IMR-90 (cell line): ENCODE results near the gene HSH2D. TPM values are rescaled to one million over a fixed set of nuclear protein-coding genes. Genes with fewer than 3 reads are reported as not detected.

Experiments used
- ATAC-seq: fragments of 200-7000 bp; cut with Tn5 transposase; 2 replicates; pipeline ENCODE4 v1.9.1; 2020; ENCODE audit warnings: low read depth, mild to moderate bottlenecking, moderate library complexity
- BruUV-seq: library from RNA; stranded (reverse); fragments of 400-500 nt; replicated peaks from 2 replicates; lab custom pipeline; 2021; lab: Mats Ljungman, UMichigan
- CTCF ChIA-PET: fragments of 300-600 bp; formaldehyde crosslinking; extraction: SDS; loops from one replicate; lab custom pipeline; 2021; ENCODE audit warnings: antibody characterized with exemption; lab: Yijun Ruan, JAX
- POLR2A ChIA-PET: fragments of 300-600 bp; sonication (Branson Sonifier 250); formaldehyde crosslinking; loops from one replicate; lab custom pipeline; 2022; ENCODE audit warnings: antibody characterized with exemption; ENCODE audit not compliant: unreplicated experiment; lab: Charles Lee
- DNase-seq: peaks from one replicate; pipeline ENCODE4 v3.0.0; 2013
- H2AFZ ChIP-seq: replicated peaks from 2 replicates; pipeline ENCODE3; 2013; ENCODE audit warnings: low read length, mild to moderate bottlenecking; ENCODE audit not compliant: poor library complexity
- H2AK5ac ChIP-seq: 2 replicates; pipeline ENCODE4 v1.6.1; 2013; ENCODE audit warnings: low read depth, low read length, inconsistent platforms
- H2AK9ac ChIP-seq: replicated peaks from 2 replicates; pipeline ENCODE3; 2013; ENCODE audit warnings: mild to moderate bottlenecking, low read depth, low read length, moderate library complexity; ENCODE audit not compliant: poor library complexity
- H2BK120ac ChIP-seq: 2 replicates; pipeline ENCODE4 v1.6.1; 2013; ENCODE audit warnings: low read depth, low read length, inconsistent platforms
- H2BK15ac ChIP-seq: 3 replicates; pipeline ENCODE4 v1.6.1; 2013; ENCODE audit warnings: low read depth, low read length, inconsistent platforms
- H2BK20ac ChIP-seq: 2 replicates; pipeline ENCODE4 v1.6.1; 2013; ENCODE audit warnings: low read depth, mild to moderate bottlenecking, inconsistent platforms, low read length, moderate library complexity
- H2BK5ac ChIP-seq: 2 replicates; pipeline ENCODE4 v1.6.1; 2013; ENCODE audit warnings: mild to moderate bottlenecking, low read depth, low read length, inconsistent platforms; ENCODE audit not compliant: poor library complexity, severe bottlenecking
- H3K14ac ChIP-seq: replicated peaks from 2 replicates; pipeline ENCODE4 v1.6.1; 2013; ENCODE audit warnings: low read depth, low read length, inconsistent platforms
- H3K18ac ChIP-seq: 2 replicates; pipeline ENCODE4 v1.6.1; 2013; ENCODE audit warnings: low read depth, low read length, control low read depth
- H3K23ac ChIP-seq: 2 replicates; pipeline ENCODE4 v1.6.1; 2013; ENCODE audit warnings: low read depth, low read length, inconsistent platforms
- H3K27ac ChIP-seq: 2 replicates; pipeline ENCODE4 v1.5.1; 2013; ENCODE audit warnings: mild to moderate bottlenecking, control low read depth, low read length; ENCODE audit not compliant: insufficient read depth
- H3K27me3 ChIP-seq: 2 replicates; pipeline ENCODE4 v1.6.1; 2013; ENCODE audit warnings: low read length; ENCODE audit not compliant: control insufficient read depth, insufficient read depth
- H3K36me3 ChIP-seq: 2 replicates; pipeline ENCODE4 v1.6.1; 2013; ENCODE audit warnings: low read length, mixed read lengths; ENCODE audit not compliant: control insufficient read depth, insufficient read depth
- H3K4ac ChIP-seq: 2 replicates; pipeline ENCODE4 v1.6.1; 2013; ENCODE audit warnings: low read depth, low read length, inconsistent platforms
- H3K4me1 ChIP-seq: 2 replicates; pipeline ENCODE4 v1.6.1; 2013; ENCODE audit warnings: low read length, mixed read lengths; ENCODE audit not compliant: control insufficient read depth, insufficient read depth
- H3K4me2 ChIP-seq: 2 replicates; pipeline ENCODE4 v1.6.1; 2013; ENCODE audit warnings: low read depth, mild to moderate bottlenecking, control low read depth, low read length, moderate library complexity
- H3K4me3 ChIP-seq: 2 replicates; pipeline ENCODE4 v1.5.1; 2013; ENCODE audit warnings: low read depth, mild to moderate bottlenecking, control low read depth, low read length, moderate library complexity; ENCODE audit not compliant: insufficient read depth
- H3K56ac ChIP-seq: 2 replicates; pipeline ENCODE4 v1.6.1; 2013; ENCODE audit warnings: low read length, inconsistent platforms; ENCODE audit not compliant: insufficient read depth; ENCODE audit errors: extremely low read depth
- H3K79me1 ChIP-seq, 2 experiments: 2 replicates each; pipeline ENCODE4 v1.6.1; 2013; ENCODE audit warnings: low read length in 2 of 2, inconsistent platforms in 1 of 2, low read depth in 1 of 2
- H3K9ac ChIP-seq: 2 replicates; pipeline ENCODE4 v1.6.1; 2013; ENCODE audit warnings: low read depth, low read length, control low read depth
- H3K9me1 ChIP-seq: 2 replicates; pipeline ENCODE4 v1.6.1; 2013; ENCODE audit warnings: low read length, inconsistent platforms; ENCODE audit not compliant: insufficient read depth
- H3K9me3 ChIP-seq: 2 replicates; pipeline ENCODE4 v1.6.1; 2013; ENCODE audit warnings: low read length; ENCODE audit not compliant: control insufficient read depth, insufficient read depth
- H4K20me1 ChIP-seq: 2 replicates; pipeline ENCODE4 v1.6.1; 2013; ENCODE audit warnings: low read length, inconsistent platforms; ENCODE audit not compliant: insufficient read depth
- H4K5ac ChIP-seq: 2 replicates; pipeline ENCODE4 v1.6.1; 2013; ENCODE audit warnings: mild to moderate bottlenecking, low read depth, low read length, control low read depth
- H4K8ac ChIP-seq, 2 experiments: 2 replicates each; pipeline ENCODE4 v1.6.1; 2013; ENCODE audit warnings: low read depth in 2 of 2, low read length in 2 of 2, control low read depth in 1 of 2, inconsistent platforms in 1 of 2
- H4K91ac ChIP-seq: 2 replicates; pipeline ENCODE4 v1.6.1; 2013; ENCODE audit warnings: low read depth, low read length, inconsistent platforms; ENCODE audit not compliant: insufficient read depth
- NFE2L2 ChIP-seq: fragments of 150-350 bp; IDR thresholded peaks from 2 replicates; pipeline ENCODE4 v1.6.1; 2016; ENCODE audit warnings: low read depth, mild to moderate bottlenecking, low read length
- WGBS, 2 experiments: methylation state at CpG; one replicate each; pipeline versions ENCODE4 v1.1.5 to v1.1.7; 2013; ENCODE audit warnings: missing lambda C conversion rate in 2 of 2; ENCODE audit not compliant: insufficient read length in 1 of 2; ENCODE audit errors: extremely low coverage in 2 of 2; 5-methylcytosine and 5-hydroxymethylcytosine counted together
- dilution Hi-C: fragments of 300-500 bp; cut with HindIII; formaldehyde crosslinking; loops from one replicate; pipeline ENCODE4 v1.14.3; 2018; ENCODE audit warnings: low sequenced_read_pairs; ENCODE audit not compliant: unreplicated experiment
- in situ Hi-C: fragments of 300-500 bp; cut with MboI; formaldehyde crosslinking; loops from 3 replicates; pipeline ENCODE4 v1.14.3; 2019; ENCODE audit warnings: low sequenced_read_pairs, inconsistent platforms, mixed read lengths
- intact Hi-C: fragments of 100-400 bp; cut with micrococcal nuclease; formaldehyde crosslinking; loops from 2 replicates; pipeline ENCODE4 v1.10.0; 2022
- polyA plus RNA-seq, 3 experiments: library from polyadenylated mRNA; depleted of rRNA; stranded (reverse); fragments of >200 nt; gene quantifications; 2 replicates each; pipeline ENCODE4 v1.2.3, GENCODE V29; 2012; ENCODE audit warnings: low replicate concordance in 1 of 3
- total RNA-seq: library from RNA; depleted of rRNA; stranded (reverse); fragments of >200 nt; gene quantifications from 2 replicates; pipeline ENCODE4 v1.2.3, GENCODE V29; 2012

Gene HSH2D
- total and polyA plus RNA-seq, 2 of the 4 experiments (the other 2 are of a cell fraction): not detected

- Histone ChIP-seq H2AFZ (no peak overlapping the region), H3K9me1 (peaks cover under 1% of the 10 kb centered on the region; the same call in 1 of the 2 replicates), H3K9me3 (no peaks in the 10 kb centered on the region), H4K20me1 (no peaks in the 10 kb centered on the region), H4K91ac (no peak overlapping the region), H3K4me2 (no peak overlapping the region), H4K8ac (no peak overlapping the region), H3K79me1 (no peaks in the 10 kb centered on the region), H2BK120ac (no peak overlapping the region), H3K4me1 (peaks cover 2% of the 10 kb centered on the region; the same call in 1 of the 2 replicates), H3K4ac (no peak overlapping the region), H2BK5ac (no peak overlapping the region), H2AK9ac (no peak overlapping the region), H2BK15ac (no peak overlapping the region), H2BK20ac (no peak overlapping the region), H3K23ac (no peak overlapping the region), H3K4me3 (no peak overlapping the region), H3K18ac (no peak overlapping the region), H3K9ac (no peak overlapping the region), H3K56ac (no peak overlapping the region), H3K27ac (no peak overlapping the region), H4K5ac (no peak overlapping the region), H3K27me3 (no peaks in the 10 kb centered on the region; the same call in 1 of the 2 replicates), H3K14ac (no peak overlapping the region), H3K36me3 (no peaks in the 10 kb centered on the region), H2AK5ac (no peak overlapping the region)
- no TSS peak for BruUV-seq
- in situ Hi-C loops: no loop called here
- CTCF ChIA-PET: no interaction called here
- intact Hi-C loops: no loop called here
- ATAC-seq: no peak
- DNase-seq: no peak
- no CpG with 5 or more reads among the region's 1 CpG for WGBS, 2 experiments
- TF ChIP-seq NFE2L2: no peak
- dilution Hi-C loops: no loop called here
- POLR2A ChIA-PET: no interaction called here
Measured at GRCh38 chr19:16166417-16166816, 22.9 kb downstream of the HSH2D start.
